K562 (cell line): ENCODE measurements around the gene MBD6. TPM values are rescaled to one million over a fixed set of nuclear protein-coding genes. Genes with fewer than 3 reads are reported as not detected.
A peak's percentile ranks its signal among the peaks of the same experiment; 100 is the strongest.

Experiments
- ZBED1 ChIP-seq: IDR thresholded peaks from 2 replicates; pipeline ENCODE4 v1.6.1; 2014
- ZNF431 ChIP-seq: sonication (generic); formaldehyde crosslinking; IDR thresholded peaks from 2 replicates; pipeline ENCODE4 v1.8.0; 2022; ENCODE audit warnings: mild to moderate bottlenecking, missing genetic modification reagents
- polyA plus RNA-seq, 8 experiments: library from polyadenylated mRNA; depleted of rRNA in 4 of 8; stranded (reverse) in 5 of 8; unstranded in 3 of 8; fragments of >200 nt; fragmentation: Nextera tagmentation in 2 of 8; fragmentation: Illumina TruSeq in 1 of 8; extraction: Ambion mirVana in 2 of 8; extraction: Trizol in 1 of 8; gene quantifications; 2 replicates each; pipeline versions ENCODE4 v1.2.1 to v1.2.3, GENCODE V29; 2011 to 2014; ENCODE audit warnings: inconsistent platforms in 1 of 8, missing spikeins in 1 of 8
- total RNA-seq, 7 experiments: library from RNA; depleted of rRNA in 6 of 7; stranded (reverse); fragments of >200 nt in 6 of 7; fragmentation: Illumina TruSeq in 2 of 7; extraction: Trizol in 2 of 7; gene quantifications; 2 replicates each; pipeline versions ENCODE4 v1.2.1 to v1.2.3, GENCODE V29; 2011 to 2021; ENCODE audit warnings: low replicate concordance in 1 of 7
- TF ChIP-seq, protein P1 (sequence below), 3 experiments: fragments of 200-800 bp in 1 of 3; fragments of 250-450 bp in 1 of 3; fragments of 450-650 bp in 1 of 3; sonication (Bioruptor Pico) in 1 of 3; sonication (Bioruptor generic) in 1 of 3; formaldehyde crosslinking in 1 of 3; IDR thresholded peaks; 2 replicates each; pipeline versions ENCODE4 v1.6.1 to v1.8.0; 2016 to 2022; ENCODE audit warnings: mild to moderate bottlenecking in 2 of 3, missing genetic modification characterization in 2 of 3, missing compliant biosample characterization in 1 of 3, moderate library complexity in 1 of 3
- TF ChIP-seq, protein P2 (sequence below), 2 experiments: fragments of 450-650 bp in 1 of 2; sonication (generic) in 1 of 2; formaldehyde crosslinking in 1 of 2; IDR thresholded peaks; 2 replicates each; pipeline versions ENCODE4 v1.7.1 to v1.9.0; 2016 to 2022; ENCODE audit warnings: inconsistent platforms in 1 of 2, mild to moderate bottlenecking in 1 of 2, missing genetic modification reagents in 1 of 2

Gene MBD6
- total and polyA plus RNA-seq, 9 of the 15 experiments (the other 6 are each of a cell fraction or from before 2014, with no cell fraction given): 2.0 to 54.8 (median 3.8) TPM

DNA sequence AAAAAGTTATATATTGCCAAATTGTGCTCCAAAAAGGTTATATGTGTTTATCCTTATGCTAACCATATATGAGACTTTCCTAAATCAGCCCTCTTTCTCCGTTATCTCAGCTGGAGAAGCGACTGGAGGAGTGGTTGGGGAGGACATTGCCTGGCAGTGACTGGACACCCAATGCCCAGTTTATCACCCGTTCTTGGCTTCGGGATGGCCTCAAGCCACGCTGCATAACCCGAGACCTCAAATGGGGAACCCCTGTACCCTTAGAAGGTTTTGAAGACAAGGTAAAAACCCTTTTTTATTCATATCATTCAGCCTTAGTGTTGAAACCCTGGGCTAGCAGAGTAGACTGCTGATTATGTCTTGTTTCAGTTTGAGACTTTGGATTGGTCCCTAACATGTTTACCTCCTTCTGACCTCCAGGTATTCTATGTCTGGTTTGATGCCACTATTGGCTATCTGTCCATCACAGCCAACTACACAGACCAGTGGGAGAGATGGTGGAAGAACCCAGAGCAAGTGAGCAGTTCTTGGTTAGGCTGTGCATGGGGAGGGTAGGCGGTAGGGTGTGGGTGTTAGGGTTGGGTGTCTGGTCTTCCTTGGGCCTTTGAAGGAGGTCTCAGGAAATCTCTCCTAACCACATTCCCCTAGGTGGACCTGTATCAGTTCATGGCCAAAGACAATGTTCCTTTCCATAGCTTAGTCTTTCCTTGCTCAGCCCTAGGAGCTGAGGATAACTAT is 10.9 kb upstream of the MBD6 start (continued):
- TF ChIP-seq, protein P1, sequence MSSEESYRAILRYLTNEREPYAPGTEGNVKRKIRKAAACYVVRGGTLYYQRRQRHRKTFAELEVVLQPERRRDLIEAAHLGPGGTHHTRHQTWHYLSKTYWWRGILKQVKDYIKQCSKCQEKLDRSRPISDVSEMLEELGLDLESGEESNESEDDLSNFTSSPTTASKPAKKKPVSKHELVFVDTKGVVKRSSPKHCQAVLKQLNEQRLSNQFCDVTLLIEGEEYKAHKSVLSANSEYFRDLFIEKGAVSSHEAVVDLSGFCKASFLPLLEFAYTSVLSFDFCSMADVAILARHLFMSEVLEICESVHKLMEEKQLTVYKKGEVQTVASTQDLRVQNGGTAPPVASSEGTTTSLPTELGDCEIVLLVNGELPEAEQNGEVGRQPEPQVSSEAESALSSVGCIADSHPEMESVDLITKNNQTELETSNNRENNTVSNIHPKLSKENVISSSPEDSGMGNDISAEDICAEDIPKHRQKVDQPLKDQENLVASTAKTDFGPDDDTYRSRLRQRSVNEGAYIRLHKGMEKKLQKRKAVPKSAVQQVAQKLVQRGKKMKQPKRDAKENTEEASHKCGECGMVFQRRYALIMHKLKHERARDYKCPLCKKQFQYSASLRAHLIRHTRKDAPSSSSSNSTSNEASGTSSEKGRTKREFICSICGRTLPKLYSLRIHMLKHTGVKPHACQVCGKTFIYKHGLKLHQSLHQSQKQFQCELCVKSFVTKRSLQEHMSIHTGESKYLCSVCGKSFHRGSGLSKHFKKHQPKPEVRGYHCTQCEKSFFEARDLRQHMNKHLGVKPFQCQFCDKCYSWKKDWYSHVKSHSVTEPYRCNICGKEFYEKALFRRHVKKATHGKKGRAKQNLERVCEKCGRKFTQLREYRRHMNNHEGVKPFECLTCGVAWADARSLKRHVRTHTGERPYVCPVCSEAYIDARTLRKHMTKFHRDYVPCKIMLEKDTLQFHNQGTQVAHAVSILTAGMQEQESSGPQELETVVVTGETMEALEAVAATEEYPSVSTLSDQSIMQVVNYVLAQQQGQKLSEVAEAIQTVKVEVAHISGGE (CRISPR knock-in tag; IDR thresholded peaks at IDR 0.05): no peak
- no peak for TF ChIP-seq ZNF431 (CRISPR knock-in tag)
- TF ChIP-seq, protein P2, sequence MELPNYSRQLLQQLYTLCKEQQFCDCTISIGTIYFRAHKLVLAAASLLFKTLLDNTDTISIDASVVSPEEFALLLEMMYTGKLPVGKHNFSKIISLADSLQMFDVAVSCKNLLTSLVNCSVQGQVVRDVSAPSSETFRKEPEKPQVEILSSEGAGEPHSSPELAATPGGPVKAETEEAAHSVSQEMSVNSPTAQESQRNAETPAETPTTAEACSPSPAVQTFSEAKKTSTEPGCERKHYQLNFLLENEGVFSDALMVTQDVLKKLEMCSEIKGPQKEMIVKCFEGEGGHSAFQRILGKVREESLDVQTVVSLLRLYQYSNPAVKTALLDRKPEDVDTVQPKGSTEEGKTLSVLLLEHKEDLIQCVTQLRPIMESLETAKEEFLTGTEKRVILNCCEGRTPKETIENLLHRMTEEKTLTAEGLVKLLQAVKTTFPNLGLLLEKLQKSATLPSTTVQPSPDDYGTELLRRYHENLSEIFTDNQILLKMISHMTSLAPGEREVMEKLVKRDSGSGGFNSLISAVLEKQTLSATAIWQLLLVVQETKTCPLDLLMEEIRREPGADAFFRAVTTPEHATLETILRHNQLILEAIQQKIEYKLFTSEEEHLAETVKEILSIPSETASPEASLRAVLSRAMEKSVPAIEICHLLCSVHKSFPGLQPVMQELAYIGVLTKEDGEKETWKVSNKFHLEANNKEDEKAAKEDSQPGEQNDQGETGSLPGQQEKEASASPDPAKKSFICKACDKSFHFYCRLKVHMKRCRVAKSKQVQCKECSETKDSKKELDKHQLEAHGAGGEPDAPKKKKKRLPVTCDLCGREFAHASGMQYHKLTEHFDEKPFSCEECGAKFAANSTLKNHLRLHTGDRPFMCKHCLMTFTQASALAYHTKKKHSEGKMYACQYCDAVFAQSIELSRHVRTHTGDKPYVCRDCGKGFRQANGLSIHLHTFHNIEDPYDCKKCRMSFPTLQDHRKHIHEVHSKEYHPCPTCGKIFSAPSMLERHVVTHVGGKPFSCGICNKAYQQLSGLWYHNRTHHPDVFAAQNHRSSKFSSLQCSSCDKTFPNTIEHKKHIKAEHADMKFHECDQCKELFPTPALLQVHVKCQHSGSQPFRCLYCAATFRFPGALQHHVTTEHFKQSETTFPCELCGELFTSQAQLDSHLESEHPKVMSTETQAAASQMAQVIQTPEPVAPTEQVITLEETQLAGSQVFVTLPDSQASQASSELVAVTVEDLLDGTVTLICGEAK (IDR thresholded peaks at IDR 0.05): no peak
- TF ChIP-seq, protein P2 (CRISPR knock-in tag; IDR thresholded peaks at IDR 0.05): 0 out of 2 replicates have a peak, but pooled peaks have one; percentile 7
- TF ChIP-seq ZBED1: no peak
